WTC11 (cell line): Measurements from ENCODE around the gene ATP9B.

Experiments
- CREB1 ChIP-seq: sonication (generic); formaldehyde crosslinking; IDR thresholded peaks from 2 replicates; pipeline ENCODE4 v1.8.0; 2023; ENCODE audit warnings: mild to moderate bottlenecking, missing genetic modification reagents
- FOXP1 ChIP-seq: sonication (generic); formaldehyde crosslinking; IDR thresholded peaks from 2 replicates; pipeline ENCODE4 v1.8.0; 2022; ENCODE audit warnings: missing genetic modification reagents, mild to moderate bottlenecking, moderate library complexity, borderline replicate concordance
- GABPB1 ChIP-seq: sonication (generic); formaldehyde crosslinking; IDR thresholded peaks from 2 replicates; pipeline ENCODE4 v1.8.1; 2023; ENCODE audit warnings: mild to moderate bottlenecking, missing genetic modification reagents
- PRDM15 ChIP-seq: sonication (generic); formaldehyde crosslinking; IDR thresholded peaks from 2 replicates; pipeline ENCODE4 v1.8.0; 2022; ENCODE audit warnings: missing genetic modification reagents
- RORB ChIP-seq: fragments of 250-450 bp; sonication (Bioruptor Pico); IDR thresholded peaks from 2 replicates; pipeline ENCODE4 v1.9.0; 2021; ENCODE audit warnings: mild to moderate bottlenecking
- TP53 ChIP-seq: sonication (generic); formaldehyde crosslinking; IDR thresholded peaks from 2 replicates; pipeline ENCODE4 v1.8.1; 2023; ENCODE audit warnings: mild to moderate bottlenecking, missing genetic modification reagents
- ZNF263 ChIP-seq: sonication (generic); formaldehyde crosslinking; IDR thresholded peaks from 2 replicates; pipeline ENCODE4 v1.8.1; 2022; ENCODE audit warnings: low read depth, mild to moderate bottlenecking, moderate library complexity, missing genetic modification reagents
- ZNF416 ChIP-seq: fragments of 250-450 bp; sonication (Bioruptor Pico); IDR thresholded peaks from 2 replicates; pipeline ENCODE4 v1.9.0; 2021; ENCODE audit warnings: mild to moderate bottlenecking, inconsistent platforms
- TF ChIP-seq, protein P1 (sequence below): fragments of 200-600 bp; IDR thresholded peaks from 2 replicates; pipeline ENCODE4 v1.8.0; 2022; ENCODE audit warnings: antibody characterized with exemption
- TF ChIP-seq, protein P2 (sequence below): sonication (generic); formaldehyde crosslinking; IDR thresholded peaks from 2 replicates; pipeline ENCODE4 v1.8.0; 2023; ENCODE audit warnings: missing genetic modification reagents

GRCh38 chr18:79139206-79139605, 70.0 kb downstream of the ATP9B start:
- TF ChIP-seq GABPB1 = no peak
- TF ChIP-seq ZNF416 = no peak
- no peak for TF ChIP-seq RORB (CRISPR knock-in tag)
- TF ChIP-seq, protein P1, sequence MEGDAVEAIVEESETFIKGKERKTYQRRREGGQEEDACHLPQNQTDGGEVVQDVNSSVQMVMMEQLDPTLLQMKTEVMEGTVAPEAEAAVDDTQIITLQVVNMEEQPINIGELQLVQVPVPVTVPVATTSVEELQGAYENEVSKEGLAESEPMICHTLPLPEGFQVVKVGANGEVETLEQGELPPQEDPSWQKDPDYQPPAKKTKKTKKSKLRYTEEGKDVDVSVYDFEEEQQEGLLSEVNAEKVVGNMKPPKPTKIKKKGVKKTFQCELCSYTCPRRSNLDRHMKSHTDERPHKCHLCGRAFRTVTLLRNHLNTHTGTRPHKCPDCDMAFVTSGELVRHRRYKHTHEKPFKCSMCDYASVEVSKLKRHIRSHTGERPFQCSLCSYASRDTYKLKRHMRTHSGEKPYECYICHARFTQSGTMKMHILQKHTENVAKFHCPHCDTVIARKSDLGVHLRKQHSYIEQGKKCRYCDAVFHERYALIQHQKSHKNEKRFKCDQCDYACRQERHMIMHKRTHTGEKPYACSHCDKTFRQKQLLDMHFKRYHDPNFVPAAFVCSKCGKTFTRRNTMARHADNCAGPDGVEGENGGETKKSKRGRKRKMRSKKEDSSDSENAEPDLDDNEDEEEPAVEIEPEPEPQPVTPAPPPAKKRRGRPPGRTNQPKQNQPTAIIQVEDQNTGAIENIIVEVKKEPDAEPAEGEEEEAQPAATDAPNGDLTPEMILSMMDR = no peak
- TF ChIP-seq, protein P2, sequence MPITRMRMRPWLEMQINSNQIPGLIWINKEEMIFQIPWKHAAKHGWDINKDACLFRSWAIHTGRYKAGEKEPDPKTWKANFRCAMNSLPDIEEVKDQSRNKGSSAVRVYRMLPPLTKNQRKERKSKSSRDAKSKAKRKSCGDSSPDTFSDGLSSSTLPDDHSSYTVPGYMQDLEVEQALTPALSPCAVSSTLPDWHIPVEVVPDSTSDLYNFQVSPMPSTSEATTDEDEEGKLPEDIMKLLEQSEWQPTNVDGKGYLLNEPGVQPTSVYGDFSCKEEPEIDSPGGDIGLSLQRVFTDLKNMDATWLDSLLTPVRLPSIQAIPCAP (CRISPR knock-in tag) = no peak
- no peak for TF ChIP-seq CREB1 (CRISPR knock-in tag)
- TF ChIP-seq PRDM15 (CRISPR knock-in tag) = no peak
- TF ChIP-seq ZNF263 (CRISPR knock-in tag) = no peak
- no peak for TF ChIP-seq FOXP1 (CRISPR knock-in tag)
- no peak for TF ChIP-seq TP53
